ENCODE results near the gene CRYBA4.
"Not testable (repeated sequence)": the region's sequence is repeated elsewhere in the genome, so short reads cannot be mapped to it uniquely, and the experiment has no call there.

The CRYBA4 gene

GRCh38 chr22:26597480-26597879 lies 24.3 kb upstream of the CRYBA4 start:
- no peak for DNase-seq

- no peak for DNase-seq
Measured at GRCh38 chr22:26599505-26599904, 22.3 kb upstream of the CRYBA4 start.

GRCh38 chr22:26601726-26602125 lies 20.0 kb upstream of the CRYBA4 start:
- no peak for DNase-seq

- no peak for DNase-seq
Measured at GRCh38 chr22:26602127-26602526, 19.6 kb upstream of the CRYBA4 start.

GRCh38 chr22:26604368-26604767 lies 17.4 kb upstream of the CRYBA4 start:
- DNase-seq, result no peak

GRCh38 chr22:26606611-26607010 lies 15.2 kb upstream of the CRYBA4 start:
- no peak for DNase-seq

- no peak for DNase-seq
Measured at GRCh38 chr22:26608129-26608528, 13.6 kb upstream of the CRYBA4 start.

- no peak for DNase-seq
Measured at GRCh38 chr22:26609287-26609686, 12.5 kb upstream of the CRYBA4 start.

- no peak for DNase-seq
Measured at GRCh38 chr22:26610072-26610958, 11.4 kb upstream of the CRYBA4 start.

GRCh38 chr22:26610996-26611395 lies 10.8 kb upstream of the CRYBA4 start:
- DNase-seq, result no peak

- no peak for DNase-seq
Measured at GRCh38 chr22:26612652-26613051, 9.1 kb upstream of the CRYBA4 start.

- not testable (repeated sequence) for DNase-seq
Measured at GRCh38 chr22:26613753-26614152, 8.0 kb upstream of the CRYBA4 start.

GRCh38 chr22:26614322-26614721 lies 7.4 kb upstream of the CRYBA4 start:
- no peak for DNase-seq

GRCh38 chr22:26615149-26615548 lies 6.6 kb upstream of the CRYBA4 start:
- no peak for DNase-seq

GRCh38 chr22:26615830-26616435 lies 5.8 kb upstream of the CRYBA4 start:
- DNase-seq, result no peak

- no peak for DNase-seq
Measured at GRCh38 chr22:26616650-26617049, 5.1 kb upstream of the CRYBA4 start.

GRCh38 chr22:26617271-26618199 lies 4.2 kb upstream of the CRYBA4 start, which contains the start of gene CRYBB1:
CRYBB1 (minus strand) TSS chr22:26618027; CDS start chr22:26616319, 1,708 bp downstream.
- no peak for DNase-seq

GRCh38 chr22:26618455-26618854 lies 3.3 kb upstream of the CRYBA4 start:
- DNase-seq, result no peak

- no peak for DNase-seq
Measured at GRCh38 chr22:26619510-26619909, 2.3 kb upstream of the CRYBA4 start.

- no peak for DNase-seq
Measured at GRCh38 chr22:26620197-26620596, 1.6 kb upstream of the CRYBA4 start.

GRCh38 chr22:26623984-26624383 lies 2.2 kb downstream of the CRYBA4 start:
- DNase-seq, result no peak

GRCh38 chr22:26624803-26625202 lies 3.0 kb downstream of the CRYBA4 start:
- DNase-seq, result no peak
